HG03558 (cell line): ENCODE data around the gene MED19.
A peak's percentile ranks its signal among the peaks of the same experiment; 100 is the strongest.
"Not testable (repeated sequence)": the region's sequence is repeated elsewhere in the genome, so short reads cannot be mapped to it uniquely, and the experiment has no call there.

Experiments used
- ATAC-seq: cut with Tn5 transposase; IDR thresholded peaks from one replicate; pipeline ENCODE4 v1.9.1; 2021; ENCODE audit warnings: moderate number of reproducible peaks; ENCODE audit not compliant: unreplicated experiment; ENCODE audit errors: extremely low read depth

The MED19 gene, protein sequence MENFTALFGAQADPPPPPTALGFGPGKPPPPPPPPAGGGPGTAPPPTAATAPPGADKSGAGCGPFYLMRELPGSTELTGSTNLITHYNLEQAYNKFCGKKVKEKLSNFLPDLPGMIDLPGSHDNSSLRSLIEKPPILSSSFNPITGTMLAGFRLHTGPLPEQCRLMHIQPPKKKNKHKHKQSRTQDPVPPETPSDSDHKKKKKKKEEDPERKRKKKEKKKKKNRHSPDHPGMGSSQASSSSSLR

DNA sequence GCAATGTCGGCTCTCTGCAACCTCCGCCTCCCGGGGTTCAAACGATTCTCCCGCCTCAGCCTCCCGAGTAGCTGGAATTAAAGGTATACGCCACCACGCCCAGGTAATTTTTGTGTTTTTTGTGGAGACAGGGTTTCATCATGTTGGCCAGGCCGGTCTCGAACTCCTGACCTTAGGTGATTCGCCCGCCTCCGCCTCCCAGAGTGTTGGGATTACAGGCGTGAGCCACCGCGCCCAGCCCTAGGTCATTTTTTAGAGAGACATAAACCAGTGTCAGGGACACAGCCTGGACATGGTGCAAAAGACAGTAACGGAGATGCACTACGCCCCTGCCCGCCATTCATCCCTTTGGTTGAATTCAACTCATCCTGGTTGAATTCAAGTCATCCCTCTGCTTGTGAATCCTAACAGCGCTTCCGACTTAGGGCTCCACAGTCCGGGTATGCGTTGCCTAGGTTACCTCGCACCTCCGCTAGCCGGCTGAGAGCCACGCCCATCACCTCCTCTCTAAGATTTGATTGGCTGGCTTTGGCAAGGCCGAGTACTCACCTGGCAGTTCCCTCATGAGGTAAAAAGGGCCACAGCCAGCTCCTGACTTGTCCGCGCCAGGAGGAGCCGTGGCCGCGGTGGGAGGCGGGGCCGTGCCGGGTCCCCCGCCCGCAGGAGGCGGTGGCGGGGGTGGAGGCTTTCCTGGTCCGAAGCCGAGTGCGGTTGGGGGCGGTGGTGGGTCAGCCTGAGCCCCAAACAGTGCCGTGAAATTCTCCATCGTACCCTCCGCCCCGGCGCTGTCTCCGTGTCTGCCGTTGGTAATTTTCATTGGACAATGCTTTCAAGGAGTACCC, at the start of gene MED19:
MED19 (minus strand) TSS at position 802 of the 842 bp plus-strand sequence; CDS start at position 766, 36 bp downstream.
- ATAC-seq: peak; percentile 25

DNA sequence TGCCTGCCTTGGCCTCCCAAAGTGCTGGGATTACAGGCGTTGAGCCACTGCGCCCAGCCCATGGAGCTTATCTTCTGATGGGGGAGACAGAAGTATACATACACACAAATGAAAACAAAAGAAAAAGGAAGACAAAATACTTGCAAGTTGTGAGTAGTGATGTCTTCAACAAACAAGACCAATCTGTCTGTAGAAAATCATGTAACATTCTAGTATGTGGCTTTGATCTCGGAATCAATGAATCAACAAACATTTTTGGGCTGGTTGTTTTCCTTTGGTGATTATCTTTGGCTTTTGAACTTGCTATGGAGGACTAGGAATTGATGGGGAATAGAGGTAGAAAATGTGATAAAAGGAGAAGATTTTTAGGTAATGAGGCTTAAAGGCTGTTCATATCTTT, 46.2 kb upstream of the MED19 start:
- no peak for ATAC-seq

DNA sequence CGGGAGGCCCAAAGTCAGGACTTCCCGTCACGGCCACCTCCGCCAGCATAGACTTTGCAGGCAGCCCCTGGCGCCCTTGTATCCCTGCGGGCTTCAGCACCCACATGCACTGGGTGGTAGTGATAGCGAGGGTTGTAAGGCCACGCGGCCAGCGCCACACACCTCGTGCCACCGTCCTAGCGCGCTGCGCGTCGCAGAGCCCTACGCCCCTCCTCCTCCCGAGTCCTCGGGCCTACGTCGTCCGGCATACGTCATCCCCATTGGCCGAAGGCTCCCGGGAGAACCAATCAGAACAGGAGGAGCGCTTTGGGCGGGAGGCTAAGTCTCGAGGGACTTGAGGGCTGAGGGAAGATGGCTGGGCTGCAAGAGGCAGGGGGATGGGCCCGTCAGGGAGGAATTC, 40.9 kb upstream of the MED19 start:
- no peak for ATAC-seq

DNA sequence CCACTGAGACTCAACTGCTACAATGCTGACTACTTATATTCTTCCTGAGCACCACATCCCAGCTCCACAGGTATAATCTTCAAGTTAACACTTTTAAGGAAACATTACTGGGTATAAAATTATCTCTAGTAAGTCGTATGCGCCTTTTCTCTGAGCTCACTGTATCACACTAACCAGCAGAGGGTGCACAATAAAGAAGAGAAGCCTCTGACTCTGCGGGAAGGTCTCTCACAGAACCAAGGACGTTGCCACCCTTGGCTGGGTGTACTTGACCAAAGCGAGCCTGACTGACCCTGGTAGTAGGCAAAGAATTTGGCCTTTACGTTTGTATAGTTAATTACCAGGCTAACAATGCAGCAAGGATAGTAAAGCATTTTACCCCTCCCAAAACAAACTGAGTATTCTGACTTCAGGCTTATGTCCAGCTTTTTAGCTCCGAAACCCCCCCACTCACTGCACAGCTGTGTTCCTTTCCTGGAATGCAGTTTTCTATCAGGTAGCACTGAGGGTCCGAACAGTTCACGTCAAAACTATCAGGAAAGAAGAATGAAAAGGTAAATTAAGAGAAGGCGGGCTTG, 39.8 kb upstream of the MED19 start, which contains the start of gene BTBD18:
BTBD18 (minus strand) TSS at position 144 of the 578 bp plus-strand sequence. CDS start 631 bp downstream, outside the sequence.
- no peak for ATAC-seq

DNA sequence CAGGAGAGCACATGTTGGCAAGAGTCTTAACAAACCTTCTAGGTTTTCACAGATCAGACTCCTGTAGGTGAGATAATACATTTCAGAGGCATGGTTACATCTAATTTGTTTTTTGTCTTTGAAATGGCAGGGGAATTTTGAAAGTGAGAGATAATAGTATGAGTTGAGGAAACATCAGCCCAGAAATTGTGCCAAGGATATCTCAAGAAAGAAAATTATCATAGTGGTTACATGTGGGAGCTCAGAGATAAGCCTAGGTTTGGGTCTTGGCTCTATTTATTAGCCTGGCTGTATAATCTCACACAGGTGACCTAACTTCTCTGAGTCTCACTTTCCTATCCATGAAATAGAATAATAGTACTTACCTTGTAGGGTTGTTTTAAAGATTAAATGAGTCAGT, 39.2 kb upstream of the MED19 start:
- ATAC-seq: no peak

DNA sequence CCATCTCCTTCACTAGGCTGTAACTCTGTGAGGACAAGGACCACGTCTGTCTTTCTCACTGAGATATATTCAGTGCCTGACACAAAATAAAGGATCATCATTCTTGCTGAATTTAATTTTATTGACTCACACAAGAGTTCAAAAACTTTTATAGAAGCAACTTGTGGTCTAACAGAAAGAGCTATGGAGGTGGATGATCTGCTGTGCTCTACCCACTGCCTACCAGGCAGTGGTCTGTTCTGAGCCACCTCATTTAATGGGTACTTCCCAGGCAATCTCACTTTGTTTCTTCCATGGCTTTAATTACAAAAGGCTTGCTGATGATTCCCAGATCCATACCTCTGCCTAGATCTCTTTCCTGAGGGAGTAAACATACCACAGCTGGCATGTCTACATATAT, 34.9 kb upstream of the MED19 start:
- ATAC-seq: no peak

DNA sequence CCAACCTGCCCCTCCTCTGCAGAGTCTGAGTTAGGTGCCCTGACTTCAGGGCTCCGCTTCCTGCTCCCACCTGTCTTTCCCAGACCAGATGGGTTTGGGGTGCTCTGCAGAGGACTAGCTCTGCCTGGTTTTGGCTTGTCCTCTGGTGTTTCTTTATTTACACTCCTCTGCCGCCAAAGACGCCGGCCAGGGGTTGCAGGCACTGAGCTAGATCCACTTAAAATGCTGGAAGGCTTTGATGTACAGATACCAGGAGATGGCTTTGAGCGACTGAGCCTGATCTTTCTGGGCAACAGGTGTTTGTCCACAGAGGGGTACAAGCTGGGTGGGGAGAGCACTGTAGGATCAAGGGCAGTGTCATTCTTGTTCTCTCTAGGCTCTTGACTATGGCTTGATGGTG, 33.2 kb upstream of the MED19 start:
- ATAC-seq: no peak

DNA sequence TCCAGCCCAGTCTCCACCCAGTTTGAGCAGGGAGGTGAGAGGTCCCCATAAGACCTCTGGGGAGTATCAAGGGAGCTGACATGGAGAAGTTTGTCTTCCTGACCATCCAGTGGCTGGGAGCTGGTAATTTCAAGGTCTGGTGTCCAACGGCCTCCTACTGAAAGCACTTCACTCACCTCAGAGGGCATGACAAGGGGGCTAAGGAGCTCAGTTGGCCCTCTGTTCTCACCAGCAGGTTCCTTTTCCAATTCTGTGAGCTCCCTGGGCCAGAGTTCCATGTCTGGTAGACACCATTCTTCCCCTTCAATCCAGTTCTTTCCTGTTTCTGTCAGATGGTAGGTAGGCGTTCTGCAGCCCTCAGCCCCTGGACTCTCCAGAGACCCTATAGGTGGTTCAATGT, 32.3 kb upstream of the MED19 start:
- no peak for ATAC-seq

DNA sequence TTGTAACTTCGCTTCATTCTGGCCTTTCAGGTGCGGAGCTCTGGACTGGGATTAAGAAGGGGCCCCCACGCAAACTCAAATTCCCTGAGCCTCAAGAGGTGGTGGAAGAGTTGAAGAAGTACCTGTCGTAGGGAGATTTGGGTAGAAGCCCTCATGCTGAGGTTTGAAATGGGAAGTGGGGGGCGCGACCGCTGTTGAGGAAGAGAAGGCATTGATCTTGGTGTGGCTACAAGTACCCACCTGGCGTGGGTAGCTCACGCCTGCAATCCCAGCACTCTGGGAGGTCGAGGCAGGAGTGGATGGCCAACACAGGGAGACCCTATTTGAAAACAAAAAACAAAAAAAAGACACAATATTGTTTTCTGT, 30.1 kb upstream of the MED19 start:
- no peak for ATAC-seq

DNA sequence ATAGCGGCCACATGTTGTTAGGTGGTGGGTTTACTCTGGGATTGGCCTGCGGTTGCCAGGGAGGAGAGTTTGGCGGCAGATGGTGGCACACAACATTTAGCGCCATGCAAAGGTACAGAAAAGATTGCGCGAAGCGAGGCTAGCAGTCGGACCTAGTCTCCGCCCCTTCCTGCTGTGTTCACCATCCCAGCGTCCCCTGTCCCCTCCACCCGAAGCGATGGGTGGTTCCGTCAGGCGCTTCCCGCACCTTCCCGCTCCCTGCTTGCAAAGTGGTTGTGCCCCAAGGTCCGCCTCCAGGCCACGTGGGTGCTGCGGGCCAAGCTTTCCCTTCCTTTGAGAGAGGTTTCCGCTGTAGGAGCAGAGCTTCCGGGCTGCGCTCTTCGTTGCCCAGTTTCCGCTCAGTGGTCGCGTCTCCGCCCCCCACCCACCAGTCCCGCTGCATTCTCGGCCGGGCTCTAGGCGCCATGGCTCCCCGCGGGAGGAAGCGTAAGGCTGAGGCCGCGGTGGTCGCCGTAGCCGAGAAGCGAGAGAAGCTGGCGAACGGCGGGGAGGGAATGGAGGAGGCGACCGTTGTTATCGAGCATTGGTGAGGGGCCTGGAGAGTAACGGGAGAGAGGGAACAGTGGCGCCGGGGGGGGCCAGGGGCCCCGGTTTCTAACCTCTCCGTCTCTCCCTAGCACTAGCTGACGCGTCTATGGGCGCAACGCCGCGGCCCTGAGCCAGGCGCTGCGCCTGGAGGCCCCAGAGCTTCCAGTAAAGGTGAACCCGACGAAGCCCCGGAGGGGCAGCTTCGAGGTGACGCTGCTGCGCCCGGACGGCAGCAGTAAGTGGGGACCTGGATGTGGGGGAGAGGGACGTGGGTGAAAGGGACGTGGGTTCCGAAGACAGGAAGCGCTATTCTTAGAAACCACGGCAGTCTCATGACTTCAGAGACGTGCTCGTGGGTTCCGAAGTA, 29.4 kb upstream of the MED19 start, which contains the start of gene SELENOH:
SELENOH (plus strand) TSS at position 360 of the 955 bp plus-strand sequence; CDS start at position 465, 105 bp downstream.
- ATAC-seq: peak; percentile 81

DNA sequence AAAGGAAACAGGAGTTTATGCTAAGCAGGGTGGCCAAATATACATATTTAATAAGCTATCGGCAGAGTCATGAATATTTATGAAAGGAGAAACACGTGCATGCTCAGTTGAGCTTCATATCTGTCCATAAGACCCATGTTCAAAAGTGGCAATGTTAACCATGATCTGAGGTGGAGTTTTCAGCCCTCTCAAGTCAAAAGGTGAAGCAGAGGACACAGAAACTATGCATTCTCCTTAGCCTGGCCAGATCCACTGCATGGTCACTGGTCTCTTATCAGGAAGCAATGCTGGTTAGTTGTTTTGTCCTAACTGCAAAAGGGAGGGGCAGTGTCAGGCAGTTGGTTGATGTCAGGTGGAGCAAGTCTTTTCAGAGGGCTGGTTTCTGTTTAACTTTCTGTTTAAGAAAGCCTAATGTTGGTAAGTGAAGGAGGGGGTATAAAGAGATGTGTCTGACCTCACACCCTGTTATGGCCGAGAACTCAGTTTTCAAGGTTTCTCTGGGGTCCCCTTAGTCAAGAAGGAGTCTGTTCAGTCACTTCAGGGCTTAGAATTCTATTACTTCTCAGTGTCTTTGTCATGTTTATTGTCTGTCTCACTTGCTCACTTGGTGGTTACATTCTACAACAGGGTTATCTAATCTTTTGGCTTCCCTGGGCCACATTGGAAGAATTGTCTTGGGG, 23.7 kb upstream of the MED19 start:
- no peak for ATAC-seq

DNA sequence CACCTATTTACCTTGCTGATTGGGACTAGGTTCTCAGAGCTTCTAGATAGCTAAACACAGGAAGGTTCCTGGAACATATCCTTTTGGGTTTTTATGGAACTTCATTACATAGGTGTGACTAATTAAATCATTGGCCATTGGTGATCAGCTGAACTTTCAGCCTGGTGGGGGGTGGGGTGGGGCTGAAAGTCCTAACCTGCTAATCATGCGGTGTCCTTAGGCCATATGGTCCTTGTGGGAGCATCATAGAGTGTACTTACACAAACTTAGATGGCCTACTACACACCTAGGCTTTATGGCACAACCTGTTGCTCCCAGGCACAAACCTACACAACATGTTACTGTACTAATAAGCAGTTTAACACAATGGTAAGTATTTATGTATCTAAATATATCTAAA, 20.6 kb upstream of the MED19 start:
- no peak for ATAC-seq

DNA sequence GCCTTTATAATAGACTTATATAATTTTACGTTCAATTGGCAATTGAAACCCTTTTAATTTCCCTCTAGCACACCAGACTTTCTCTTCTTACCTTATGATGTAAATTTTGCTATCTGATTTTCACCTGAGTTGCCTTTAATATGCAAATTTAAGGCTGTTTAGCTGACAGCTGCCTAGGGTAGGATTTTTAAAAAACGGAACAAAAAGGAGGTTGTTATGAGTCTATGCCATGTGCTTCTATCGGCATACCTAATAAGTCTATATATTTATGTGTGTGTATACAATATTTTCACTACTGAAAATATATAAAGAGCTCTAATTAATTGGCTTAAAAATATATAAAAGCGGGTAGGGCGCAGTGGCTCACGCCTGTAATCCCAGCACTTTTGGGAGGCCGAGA, 17.5 kb upstream of the MED19 start:
- ATAC-seq: no peak

DNA sequence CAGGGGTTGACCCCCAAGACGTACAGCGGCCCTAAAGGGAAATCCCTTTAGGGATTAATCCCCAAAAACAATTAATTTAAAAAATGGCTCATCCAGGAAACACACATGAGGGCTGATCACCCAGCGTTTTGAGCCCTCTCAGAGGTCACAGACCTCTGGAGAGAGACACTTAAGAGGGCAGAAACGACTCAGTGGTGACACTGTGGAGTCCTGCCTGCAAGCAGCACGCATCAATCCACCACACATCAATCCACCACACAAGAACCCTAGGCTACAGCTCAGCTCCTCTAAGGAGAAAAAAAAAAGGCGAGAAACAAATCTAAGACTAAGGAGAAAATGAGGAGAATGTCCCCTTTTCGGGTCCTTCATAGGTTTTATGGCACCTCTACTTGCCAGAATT, 16.8 kb upstream of the MED19 start:
- no peak for ATAC-seq

DNA sequence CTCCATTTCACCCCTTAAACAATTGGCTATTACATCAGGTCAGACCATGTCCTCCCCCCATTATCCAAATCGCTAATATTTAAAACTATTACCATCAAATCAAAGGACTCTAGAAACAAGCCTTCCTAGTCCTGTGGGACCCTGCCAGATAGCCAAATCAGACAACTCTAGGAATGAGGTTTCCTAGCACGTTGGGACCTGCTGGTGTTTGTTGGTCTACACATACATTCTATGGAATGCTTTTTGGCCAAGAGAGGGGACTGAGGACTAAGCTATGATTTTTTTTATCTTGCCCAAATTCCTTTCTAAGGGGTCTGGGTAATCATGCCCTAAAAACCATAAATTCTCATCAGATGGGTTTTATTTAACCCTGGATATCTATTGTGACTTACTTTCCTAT, 15.2 kb upstream of the MED19 start:
- no peak for ATAC-seq

DNA sequence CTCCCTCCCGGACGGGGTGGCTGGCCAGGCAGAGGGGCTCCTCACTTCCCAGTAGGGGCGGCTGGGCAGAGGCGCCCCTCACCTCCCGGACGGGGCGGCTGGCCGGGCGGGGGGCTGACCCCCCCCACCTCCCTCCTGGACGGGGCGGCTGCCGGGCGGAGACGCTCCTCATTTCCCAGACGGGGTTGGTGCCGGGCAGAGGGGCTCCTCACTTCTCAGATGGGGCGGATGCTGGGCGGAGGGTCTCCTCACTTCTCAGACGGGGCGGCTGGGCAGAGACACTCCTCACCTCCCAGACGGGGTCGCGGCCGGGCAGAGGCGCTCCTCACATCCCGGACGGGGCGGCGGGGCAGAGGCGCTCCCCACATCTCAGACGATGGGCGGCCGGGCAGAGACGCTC, 4.7 kb upstream of the MED19 start:
- not testable (repeated sequence) for ATAC-seq

DNA sequence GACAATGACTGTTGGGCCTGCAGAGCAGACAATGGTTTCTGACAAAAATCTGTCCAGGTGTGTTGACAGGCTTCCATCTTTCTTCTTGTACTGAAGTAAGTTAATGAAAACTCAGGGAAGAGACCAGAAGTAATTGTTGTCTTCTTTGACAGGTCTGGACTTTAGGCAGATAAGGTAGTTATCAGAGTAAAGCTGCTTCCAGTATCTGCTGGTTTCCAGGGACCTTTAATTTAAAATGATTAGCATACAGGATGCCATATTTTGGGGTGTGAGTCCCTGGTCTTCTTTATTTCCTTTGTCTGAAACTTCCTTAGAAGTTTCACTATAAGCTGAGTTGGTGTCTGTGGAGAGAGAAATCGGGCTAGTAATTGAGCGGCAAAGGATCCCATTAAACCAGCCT, 1.8 kb upstream of the MED19 start:
- ATAC-seq: no peak

DNA sequence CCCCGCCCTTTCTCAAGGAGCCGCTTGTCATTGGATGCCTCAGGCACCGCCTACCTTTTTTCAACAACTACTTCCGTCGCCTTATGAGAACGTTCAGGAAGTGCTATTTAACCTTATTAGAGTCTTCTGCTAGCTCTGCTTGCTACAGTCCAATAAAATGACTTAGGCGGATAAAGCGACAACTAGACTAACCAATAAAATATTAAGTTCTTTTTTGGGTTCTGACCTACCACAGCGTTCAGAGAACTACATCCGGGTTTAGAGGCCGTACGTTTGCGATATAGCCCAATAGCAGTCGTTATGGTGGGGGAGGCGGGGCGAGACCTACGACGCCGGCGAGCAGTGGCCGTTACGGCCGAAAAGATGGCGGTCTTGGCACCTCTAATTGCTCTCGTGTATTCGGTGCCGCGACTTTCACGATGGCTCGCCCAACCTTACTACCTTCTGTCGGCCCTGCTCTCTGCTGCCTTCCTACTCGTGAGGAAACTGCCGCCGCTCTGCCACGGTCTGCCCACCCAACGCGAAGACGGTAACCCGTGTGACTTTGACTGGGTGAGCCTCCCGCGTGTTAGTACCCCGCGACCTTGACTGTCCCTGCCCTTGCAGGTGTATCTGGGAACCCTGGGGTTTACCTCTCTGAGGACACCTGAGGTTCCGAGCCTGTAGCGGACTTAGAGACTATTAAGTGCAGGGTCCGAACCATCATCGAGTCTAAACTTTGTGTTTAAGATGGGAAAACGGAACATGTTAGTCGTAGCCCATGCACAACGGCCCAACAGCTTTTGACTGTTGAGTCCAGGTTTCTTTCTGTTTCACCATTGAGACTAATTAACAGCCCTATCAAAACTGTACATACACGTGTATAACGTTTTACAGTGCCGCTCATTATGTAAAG, 488 bp upstream of the MED19 start, which contains the start of gene TMX2:
TMX2 (plus strand) TSS at position 338 of the 895 bp plus-strand sequence; CDS start at position 364, 26 bp downstream.
- ATAC-seq: peak; percentile 95
